Psoas muscle (tissue), 8 donors: ENCODE data around the gene SLC4A3. TPM values are rescaled to one million over a fixed set of nuclear protein-coding genes. Genes with fewer than 3 reads are reported as not detected.

Source experiments
- ATAC-seq, 4 donors: fragments of 200-7000 bp; cut with Tn5 transposase; one replicate each; pipeline ENCODE4 v1.9.1; 2020; ENCODE audit warnings: moderate library complexity in 3 of 4, mild to moderate bottlenecking in 2 of 4
- DNase-seq, 2 donors: peaks; one replicate each; pipeline ENCODE4 v3.0.0-alpha.2; 2020
- H3K27ac ChIP-seq: fragments of 200-600 bp; one replicate; pipeline ENCODE4 v1.8.0; 2022
- H3K27me3 ChIP-seq, 3 donors: fragments of 200-600 bp in 1 of 3; one replicate each; pipeline versions ENCODE4 v1.6.1 to v1.8.0; 2013 to 2022; ENCODE audit warnings: low read length in 2 of 3, mild to moderate bottlenecking in 2 of 3, moderate library complexity in 1 of 3; ENCODE audit not compliant: insufficient read depth in 3 of 3
- H3K36me3 ChIP-seq, 2 donors: fragments of 200-600 bp in 1 of 2; one replicate each; pipeline versions ENCODE4 v1.6.1 to v1.8.0; 2013 to 2022; ENCODE audit warnings: low read depth in 1 of 2, mild to moderate bottlenecking in 1 of 2, moderate library complexity in 1 of 2; ENCODE audit not compliant: insufficient read depth in 1 of 2
- H3K4me1 ChIP-seq: fragments of 200-600 bp; one replicate; pipeline ENCODE4 v1.8.0; 2022
- H3K4me3 ChIP-seq: fragments of 200-600 bp; one replicate; pipeline ENCODE4 v1.8.0; 2022; ENCODE audit warnings: mild to moderate bottlenecking
- H3K9me3 ChIP-seq: fragments of 200-600 bp; one replicate; pipeline ENCODE4 v1.8.0; 2022
- CTCF ChIP-seq: fragments of 200-600 bp; IDR thresholded peaks from one replicate; pipeline ENCODE4 v1.8.0; 2022; ENCODE audit warnings: antibody characterized with exemption
- WGBS, 3 donors: extraction: QIAGEN DNeasy Blood & Tissue Kit; methylation state at CpG; one replicate each; pipeline versions ENCODE4 v1.1.6 to v1.1.7; 2013; 5-methylcytosine and 5-hydroxymethylcytosine counted together
- intact Hi-C, 2 donors: fragments of 100-400 bp; cut with DNase I; formaldehyde crosslinking; loops; one replicate each; pipeline versions ENCODE4 v1.11.0 to v1.14.2; 2022
- polyA plus RNA-seq, 3 donors: library from polyadenylated mRNA; stranded (reverse); fragments of 200-250 nt; gene quantifications; one replicate each; pipeline ENCODE4 v1.2.3, GENCODE V29; 2013
- total RNA-seq, 4 donors: library from RNA; stranded (reverse); fragmentation: NEBNext Ultra II Directional in 2 of 4; extraction: Animal tissue kit (Norgen Biotek cat#: 25700) in 2 of 4; gene quantifications; one replicate each; pipeline versions ENCODE4 v1.2.1 to v1.2.4, GENCODE V29; 2021 to 2023
- donor health status: healthy with polysubstance abuse.
- donor health status: DM: no; HTN: no; CAD: no; lungs with moderate emphysema.
- donor health status: Bipolar disorder and iron deficiency.
- donor health status: healthy.
- donor health status: DM: yes; HTN: yes; CAD: no.
- donor health status: DM: no; HTN: no; CAD: no.
- donor health status: DM: no; HTN: no; CAD: no.
- donor health status: DM: yes; HTN: yes; CAD: no.

The SLC4A3 gene
- total and polyA plus RNA-seq, 7 donors = 0.40 to 1.4 (median 0.60) TPM

- 69 to 89% (median 75%) methylated on average over 4 of the region's 4 CpGs for WGBS, 3 donors
- intact Hi-C loops = no loop called here
Observed at GRCh38 chr2:219591091-219591490, 36.3 kb upstream of the SLC4A3 start.

GRCh38 chr2:219592736-219593135 lies 34.7 kb upstream of the SLC4A3 start:
- 41 to 63% (median 52%) methylated on average over 6 of the region's 6 CpGs for WGBS, 3 donors
- no peak for DNase-seq

More at GRCh38 chr2:219591091-219591490, 36.3 kb upstream of the SLC4A3 start:
- H3K36me3 ChIP-seq = no peaks in the 10 kb centered on the region
- H3K9me3 ChIP-seq = no peaks in the 10 kb centered on the region
- H3K27ac ChIP-seq = no peak overlapping the region
- DNase-seq = no peak
- no peak for ATAC-seq
- H3K27me3 ChIP-seq = no peaks in the 10 kb centered on the region
- TF ChIP-seq CTCF = no peak
- no peaks in the 10 kb centered on the region for H3K4me1 ChIP-seq
- no peak overlapping the region for H3K4me3 ChIP-seq

GRCh38 chr2:219593154-219593553 lies 34.3 kb upstream of the SLC4A3 start:
- no peaks in the 10 kb centered on the region for H3K27me3 ChIP-seq
- WGBS, 3 donors = 79 to 85% (median 81%) methylated on average over 2 of the region's 2 CpGs
- H3K4me1 ChIP-seq = no peaks in the 10 kb centered on the region
- H3K36me3 ChIP-seq = no peaks in the 10 kb centered on the region
- ATAC-seq (no peak), DNase-seq (no peak)
- H3K27ac ChIP-seq = no peak overlapping the region
- no peak overlapping the region for H3K4me3 ChIP-seq
- no peaks in the 10 kb centered on the region for H3K9me3 ChIP-seq
- TF ChIP-seq CTCF = no peak
- intact Hi-C loops = no loop called here

More at GRCh38 chr2:219592736-219593135, 34.7 kb upstream of the SLC4A3 start:
- Histone ChIP-seq H3K27ac (no peak overlapping the region), H3K9me3 (no peaks in the 10 kb centered on the region), H3K27me3 (no peaks in the 10 kb centered on the region), H3K36me3 (no peaks in the 10 kb centered on the region), H3K4me1 (no peaks in the 10 kb centered on the region), H3K4me3 (no peak overlapping the region)
- TF ChIP-seq CTCF = no peak
- no peak for ATAC-seq
- intact Hi-C loops = no loop called here

- intact Hi-C loops = no loop called here
- Histone ChIP-seq H3K9me3 (no peaks in the 10 kb centered on the region), H3K4me3 (no peak overlapping the region), H3K4me1 (no peaks in the 10 kb centered on the region), H3K27ac (no peak overlapping the region), H3K27me3 (no peaks in the 10 kb centered on the region), H3K36me3 (no peaks in the 10 kb centered on the region)
- ATAC-seq (no peak), DNase-seq (no peak)
- no peak for TF ChIP-seq CTCF
- whole genome bisulfite sequencing, 3 donors = 53 to 68% (median 65%) methylated on average over 3 of the region's 3 CpGs
Observed at GRCh38 chr2:219595256-219595655, 32.2 kb upstream of the SLC4A3 start.

- H3K4me3 ChIP-seq = peak overlapping the region; percentile 82
- H3K9me3 ChIP-seq = no peaks in the 10 kb centered on the region
- no peaks in the 10 kb centered on the region for H3K27me3 ChIP-seq
- TF ChIP-seq CTCF = no peak
- intact Hi-C loops = loop anchor here in 1 of 2 donors (1.0 kb wide), 1 partner anchor 45 kb away; no protein-coding TSS in a partner anchor
- WGBS, 3 donors = 6 to 8% (median 8%) methylated on average over 19 of the region's 19 CpGs
- peaks cover 0 to 11% of the 10 kb centered on the region in 2 donors for H3K36me3 ChIP-seq
- no peak for DNase-seq
- peak overlapping the region; percentile 94 for H3K27ac ChIP-seq
- peak in 2 of 4 donors; percentile 2 to 20 for ATAC-seq
- no peaks in the 10 kb centered on the region for H3K4me1 ChIP-seq
Observed at GRCh38 chr2:219596954-219597551, 30.4 kb upstream of the SLC4A3 start.
